Mesodermal cell (in vitro differentiated cells): ENCODE measurements around the gene PPP1R2.

Experiments used
- H3K27ac ChIP-seq: 2 replicates; pipeline ENCODE4 v1.7.0; 2013; ENCODE audit warnings: mild to moderate bottlenecking, low read depth, low read length, moderate library complexity; ENCODE audit not compliant: severe bottlenecking
- H3K36me3 ChIP-seq: 2 replicates; pipeline ENCODE4 v1.7.1; 2013; ENCODE audit warnings: mild to moderate bottlenecking, low read length, moderate library complexity; ENCODE audit not compliant: control insufficient read depth, insufficient read depth
- H3K4me1 ChIP-seq: one replicate; pipeline ENCODE4 v1.7.1; 2013; ENCODE audit warnings: mild to moderate bottlenecking, low read length; ENCODE audit not compliant: insufficient read depth, control insufficient read depth, poor library complexity, severe bottlenecking
- H3K4me3 ChIP-seq: 2 replicates; pipeline ENCODE4 v1.7.0; 2013; ENCODE audit warnings: low read length, control low read depth, mild to moderate bottlenecking; ENCODE audit not compliant: insufficient read depth, poor library complexity, severe bottlenecking; ENCODE audit errors: extremely low read depth
- H3K9me3 ChIP-seq: 2 replicates; pipeline ENCODE4 v1.7.1; 2013; ENCODE audit warnings: mild to moderate bottlenecking, low read length, moderate library complexity; ENCODE audit not compliant: control insufficient read depth
- WGBS, 2 experiments: methylation state at CpG; one replicate each; pipeline ENCODE4 v1.1.5; 2013; ENCODE audit warnings: missing lambda C conversion rate in 2 of 2; ENCODE audit not compliant: insufficient coverage in 2 of 2; 5-methylcytosine and 5-hydroxymethylcytosine counted together

Gene PPP1R2

DNA sequence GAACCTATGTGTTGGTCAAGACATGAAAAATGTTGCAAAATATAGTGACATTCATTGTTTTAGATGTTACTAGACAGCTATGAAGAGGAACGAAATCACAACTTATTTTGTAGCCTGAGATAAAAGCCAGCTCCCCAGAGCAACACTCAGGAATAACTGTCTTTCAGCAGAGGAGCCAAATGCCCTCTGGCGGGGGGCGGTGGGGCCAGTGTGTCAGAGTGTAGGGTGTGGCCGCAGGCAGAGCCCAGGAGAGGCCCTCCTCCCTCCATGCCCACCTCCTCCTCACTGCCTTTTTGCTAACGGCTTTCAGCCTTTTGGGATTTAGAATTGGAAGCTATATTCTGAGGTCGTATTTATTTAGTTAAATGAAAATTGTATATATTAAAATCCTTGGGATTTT, 23.7 kb upstream of the PPP1R2 start:
- Histone ChIP-seq H3K36me3 (no peaks in the 10 kb centered on the region), H3K27ac (no peak overlapping the region), H3K4me1 (no peaks in the 10 kb centered on the region), H3K9me3 (no peaks in the 10 kb centered on the region), H3K4me3 (no peak overlapping the region)
- WGBS, 2 experiments, result 69% methylated on average over 4 of the region's 6 CpGs; no CpG with 5 or more reads in 1 of the 2 experiments

DNA sequence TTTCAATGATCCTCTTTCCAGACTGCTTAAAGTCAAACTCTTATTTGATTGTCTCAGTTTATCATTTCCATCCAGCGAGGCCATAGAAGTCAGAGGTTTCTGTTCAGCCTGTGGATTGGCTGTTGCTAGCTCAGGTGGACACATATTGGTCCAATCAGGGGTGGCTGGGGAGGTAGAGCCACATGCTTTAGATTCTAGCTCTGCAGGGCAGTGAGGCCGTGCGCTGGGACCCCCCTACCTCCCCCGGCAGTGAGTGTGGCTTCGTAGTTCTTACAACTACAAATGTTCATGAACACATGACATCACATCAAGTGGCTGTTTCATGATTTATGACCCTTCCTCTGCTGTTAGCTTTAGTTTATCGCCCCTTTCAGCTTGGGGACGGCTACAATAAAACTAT, 22.6 kb upstream of the PPP1R2 start:
- Histone ChIP-seq H3K4me1 (no peaks in the 10 kb centered on the region), H3K4me3 (no peak overlapping the region), H3K9me3 (no peaks in the 10 kb centered on the region), H3K27ac (no peak overlapping the region), H3K36me3 (no peaks in the 10 kb centered on the region)
- 76 to 84% methylated on average over 3 to 5 of the region's 7 CpGs for WGBS, 2 experiments

DNA sequence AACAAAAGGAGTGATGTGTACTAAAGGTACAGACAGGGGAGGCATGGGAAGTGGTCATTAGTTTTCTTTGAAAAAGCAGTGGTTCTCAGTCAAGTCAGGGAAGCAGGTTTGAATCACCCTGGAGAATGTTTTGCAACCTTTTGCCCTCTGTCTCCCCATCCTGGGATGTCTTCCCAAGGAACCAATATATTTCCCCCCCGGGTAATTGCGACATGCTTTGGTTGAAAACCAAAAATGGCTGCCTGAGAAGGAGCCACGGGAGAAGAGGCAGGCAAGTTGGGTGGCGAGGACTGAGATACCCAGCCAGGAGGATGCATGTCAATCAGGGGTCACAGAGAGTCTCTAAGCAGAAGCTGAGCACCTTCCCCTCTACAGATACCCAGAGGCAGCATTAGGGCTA, 20.2 kb upstream of the PPP1R2 start:
- no peaks in the 10 kb centered on the region for H3K9me3 ChIP-seq
- no peaks in the 10 kb centered on the region for H3K4me1 ChIP-seq
- WGBS, 2 experiments, result 90 to 91% methylated on average over 2 to 4 of the region's 4 CpGs
- H3K36me3 ChIP-seq, result no peaks in the 10 kb centered on the region
- H3K4me3 ChIP-seq, result no peak overlapping the region
- H3K27ac ChIP-seq, result no peak overlapping the region

- WGBS, 2 experiments, result 90 to 94% methylated on average over 4 of the region's 4 CpGs
- Histone ChIP-seq H3K4me1 (no peaks in the 10 kb centered on the region), H3K4me3 (no peak overlapping the region), H3K27ac (no peak overlapping the region), H3K36me3 (no peaks in the 10 kb centered on the region), H3K9me3 (no peaks in the 10 kb centered on the region)
These were observed 16.7 kb upstream of the PPP1R2 start for GRCh38 chr3:195559723-195560409.

DNA sequence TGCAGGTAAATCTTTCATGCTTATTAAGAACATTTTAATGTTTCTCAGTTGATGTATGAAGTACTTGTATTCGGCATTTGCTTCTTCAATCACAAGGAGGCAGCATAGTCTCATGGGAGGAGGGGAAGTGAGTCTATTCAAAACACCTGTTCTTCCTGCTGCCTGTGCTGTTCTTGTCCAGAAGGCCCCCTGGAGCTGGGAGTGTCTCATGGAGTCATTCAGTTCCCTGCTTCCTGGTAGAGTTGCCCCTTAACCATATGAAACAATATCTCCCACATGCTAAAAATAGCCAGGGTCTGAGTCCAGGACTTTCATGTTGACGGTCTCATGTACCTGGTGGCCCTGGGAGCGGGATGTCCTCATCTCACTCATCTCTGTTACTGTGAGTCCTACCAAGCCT, 15.5 kb upstream of the PPP1R2 start:
- H3K27ac ChIP-seq, result no peak overlapping the region
- H3K4me3 ChIP-seq, result no peak overlapping the region
- no peaks in the 10 kb centered on the region for H3K9me3 ChIP-seq
- 83 to 89% methylated on average over 1 to 3 of the region's 3 CpGs for WGBS, 2 experiments
- no peaks in the 10 kb centered on the region for H3K36me3 ChIP-seq
- H3K4me1 ChIP-seq, result no peaks in the 10 kb centered on the region

DNA sequence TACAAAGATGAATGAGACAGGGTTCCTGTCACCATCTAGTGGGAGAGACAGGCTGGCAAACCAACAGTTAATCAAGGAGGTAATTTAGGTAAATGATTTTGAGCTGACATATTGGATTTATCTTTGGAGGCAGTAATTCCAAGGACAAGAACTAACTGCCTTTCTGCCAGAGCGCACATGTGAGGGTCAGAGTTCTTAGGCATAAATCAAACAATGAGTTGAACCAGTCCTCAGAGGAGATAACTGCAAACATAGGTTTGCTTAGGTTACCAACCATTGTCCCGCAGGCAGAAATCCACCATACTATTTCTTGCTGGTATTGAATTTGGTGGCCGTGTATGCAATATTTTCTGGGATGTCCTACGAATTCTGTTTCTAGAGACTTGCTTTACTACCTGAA, 14.2 kb upstream of the PPP1R2 start:
- Histone ChIP-seq H3K36me3 (no peaks in the 10 kb centered on the region), H3K4me3 (no peak overlapping the region), H3K27ac (no peak overlapping the region), H3K4me1 (no peaks in the 10 kb centered on the region), H3K9me3 (no peaks in the 10 kb centered on the region)
- 98 to 100% methylated on average over 1 to 3 of the region's 4 CpGs for WGBS, 2 experiments

- no peaks in the 10 kb centered on the region for H3K9me3 ChIP-seq
- H3K4me1 ChIP-seq, result no peaks in the 10 kb centered on the region
- WGBS, 2 experiments, result 54 to 68% methylated on average over 9 of the region's 10 CpGs
- no peak overlapping the region for H3K4me3 ChIP-seq
- no peaks in the 10 kb centered on the region for H3K36me3 ChIP-seq
- H3K27ac ChIP-seq, result no peak overlapping the region
These were observed 13.3 kb upstream of the PPP1R2 start for GRCh38 chr3:195556390-195556789.

DNA sequence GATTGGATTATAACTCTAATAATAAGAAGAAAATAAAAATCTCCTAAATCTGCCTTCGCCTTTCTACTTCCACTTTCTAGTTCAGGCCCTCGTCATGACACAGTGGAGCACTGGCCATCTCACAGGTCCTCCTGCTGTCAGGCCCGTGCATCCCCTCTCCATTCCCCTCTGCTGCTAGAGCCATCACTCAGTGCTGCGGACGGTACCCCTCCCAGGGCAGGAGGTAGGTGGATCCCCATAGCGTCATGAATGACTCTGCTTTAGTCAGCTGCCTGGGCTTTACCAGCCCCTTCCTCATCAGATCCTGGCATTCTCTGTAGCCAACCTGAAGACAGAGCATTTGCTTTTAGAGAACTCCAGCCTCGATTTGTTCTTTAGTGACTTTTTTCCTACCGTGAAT, 12.0 kb upstream of the PPP1R2 start:
- Histone ChIP-seq H3K4me1 (no peaks in the 10 kb centered on the region), H3K27ac (no peak overlapping the region), H3K36me3 (no peaks in the 10 kb centered on the region), H3K4me3 (no peak overlapping the region), H3K9me3 (no peaks in the 10 kb centered on the region)
- 60 to 62% methylated on average over 3 to 7 of the region's 8 CpGs for WGBS, 2 experiments

DNA sequence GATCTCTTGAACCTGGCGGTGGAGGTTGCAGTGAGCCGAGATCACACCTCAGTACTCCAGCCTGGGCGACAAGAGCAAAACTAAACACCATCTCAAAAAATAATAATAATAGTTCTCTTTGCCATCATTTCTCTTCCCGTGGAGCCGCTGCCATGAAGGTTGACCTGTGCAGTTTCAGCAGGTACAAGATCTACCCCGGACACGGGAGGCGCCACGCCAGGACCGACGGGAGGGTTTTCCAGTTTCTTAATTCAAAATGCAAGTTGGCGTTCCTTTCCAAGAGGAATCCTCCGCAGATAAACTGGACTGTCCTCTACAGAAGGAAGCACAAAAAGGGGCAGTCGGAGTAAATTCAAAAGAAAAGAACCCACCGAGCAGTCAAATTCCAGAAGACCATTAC, 11.3 kb upstream of the PPP1R2 start:
- H3K27ac ChIP-seq, result no peak overlapping the region
- no peaks in the 10 kb centered on the region for H3K4me1 ChIP-seq

DNA sequence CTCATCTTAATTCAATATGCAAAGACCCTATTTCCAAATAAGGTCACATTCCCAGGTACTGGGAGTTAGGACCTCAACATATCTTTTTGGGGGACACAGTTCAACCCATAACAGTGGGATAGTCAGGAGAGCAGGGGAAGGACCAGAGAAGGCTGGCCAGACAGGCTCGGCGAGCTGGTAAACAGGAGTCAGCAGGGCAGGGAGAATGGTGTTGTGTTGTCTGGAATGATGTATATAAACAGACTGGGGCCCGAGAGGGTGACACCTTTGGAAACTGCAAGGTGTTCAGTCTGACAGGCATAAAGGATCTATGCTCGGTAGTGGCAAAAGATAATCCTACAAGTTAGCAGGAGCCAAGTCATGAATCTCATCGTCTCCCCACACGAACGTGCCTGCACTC, 10.1 kb upstream of the PPP1R2 start:
- H3K9me3 ChIP-seq, result no peaks in the 10 kb centered on the region
- WGBS, 2 experiments, result 88% methylated on average over 7 of the region's 7 CpGs
- no peaks in the 10 kb centered on the region for H3K36me3 ChIP-seq
- H3K4me3 ChIP-seq, result no peak overlapping the region
- H3K27ac ChIP-seq, result no peak overlapping the region
- H3K4me1 ChIP-seq, result peaks cover 8% of the 10 kb centered on the region

More for the DNA sequence above, 11.3 kb upstream of the PPP1R2 start:
- H3K4me3 ChIP-seq, result no peak overlapping the region
- WGBS, 2 experiments, result 96 to 98% methylated on average over 12 of the region's 15 CpGs
- H3K36me3 ChIP-seq, result no peaks in the 10 kb centered on the region
- H3K9me3 ChIP-seq, result no peaks in the 10 kb centered on the region

DNA sequence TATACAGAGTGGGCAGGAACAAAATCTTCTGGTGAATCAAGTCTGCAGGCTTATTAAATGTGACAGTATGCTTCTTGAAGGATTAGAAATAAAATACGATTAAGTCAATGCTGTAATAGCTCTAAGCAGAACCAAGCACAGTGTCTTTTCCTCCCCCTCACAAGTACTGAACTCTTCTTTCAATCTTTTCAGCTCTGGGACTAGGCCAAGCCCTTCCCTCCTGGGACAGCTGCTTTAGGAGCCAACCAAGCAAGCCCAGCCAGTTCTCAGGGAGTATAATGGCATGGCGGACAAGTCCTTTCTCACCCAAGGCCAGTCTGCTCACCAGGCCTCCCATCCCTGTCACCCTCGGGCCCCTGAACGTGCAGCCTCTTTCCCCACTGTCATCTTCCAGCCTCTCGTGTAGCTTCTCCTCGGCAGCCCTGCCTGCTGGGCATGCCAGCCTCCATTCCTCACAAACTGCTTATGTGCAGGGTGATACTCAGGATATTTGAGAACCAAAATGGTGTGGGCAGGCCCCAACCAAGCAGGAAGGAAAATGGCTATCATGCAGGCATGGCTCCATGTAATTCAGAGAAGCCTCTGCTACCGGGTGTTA, 8.4 kb upstream of the PPP1R2 start:
- Histone ChIP-seq H3K4me3 (no peak overlapping the region), H3K27ac (no peak overlapping the region), H3K9me3 (no peaks in the 10 kb centered on the region), H3K4me1 (peaks cover 11% of the 10 kb centered on the region), H3K36me3 (no peaks in the 10 kb centered on the region)
- WGBS, 2 experiments, result 90 to 92% methylated on average over 4 of the region's 7 CpGs
